CD4-positive, alpha-beta memory T cell (primary cell): ENCODE measurements around the gene SLC22A3. TPM values are rescaled to one million over a fixed set of nuclear protein-coding genes. Genes with fewer than 3 reads are reported as not detected.
A peak's percentile ranks its signal among the peaks of the same experiment; 100 is the strongest.

Source experiments
- CTCF ChIA-PET: fragments of 350-600 bp; sonication (Branson Sonifier 250); formaldehyde crosslinking; loops from one replicate; lab custom pipeline; 2021; ENCODE audit warnings: inconsistent platforms; ENCODE audit not compliant: partially characterized antibody; lab: Charles Lee
- POLR2A ChIA-PET: fragments of 350-600 bp; sonication (Branson Sonifier 250); formaldehyde crosslinking; loops from one replicate; lab custom pipeline; 2021; ENCODE audit not compliant: partially characterized antibody; lab: Charles Lee
- DNase-seq, 5 donors: peaks; one replicate each; pipeline versions ENCODE4 v3.0.0 to v3.0.0-alpha.2; 2020 to 2022; ENCODE audit warnings: mixed read lengths in 1 of 5
- H3K27ac ChIP-seq: one replicate; pipeline ENCODE4 v1.7.0; 2013; ENCODE audit warnings: low read depth, low read length
- H3K27me3 ChIP-seq: 2 replicates; pipeline ENCODE4 v1.7.0; 2013; ENCODE audit warnings: mild to moderate bottlenecking, low read length, moderate library complexity; ENCODE audit not compliant: insufficient read depth
- H3K36me3 ChIP-seq: 2 replicates; pipeline ENCODE4 v1.7.0; 2013; ENCODE audit warnings: mild to moderate bottlenecking, low read length, moderate library complexity; ENCODE audit not compliant: insufficient read depth
- H3K4me1 ChIP-seq: 2 replicates; pipeline ENCODE4 v1.7.0; 2013; ENCODE audit warnings: mild to moderate bottlenecking, low read length, moderate library complexity; ENCODE audit not compliant: insufficient read depth
- H3K4me3 ChIP-seq, 2 donors: one replicate each; pipeline ENCODE4 v1.7.0; 2013; ENCODE audit warnings: low read length in 2 of 2, mild to moderate bottlenecking in 1 of 2
- H3K9me3 ChIP-seq, 2 donors: one replicate each; pipeline ENCODE4 v1.7.0; 2013; ENCODE audit warnings: low read length in 2 of 2, control low read depth in 1 of 2; ENCODE audit not compliant: control insufficient read depth in 1 of 2
- H3K27ac Mint-ChIP-seq, 7 donors: one replicate each; pipeline ENCODE4 v1.8.0; 2020 to 2021; ENCODE audit warnings: mixed read lengths in 7 of 7, mild to moderate bottlenecking in 6 of 7, inconsistent platforms in 3 of 7, moderate library complexity in 3 of 7
- H3K27me3 Mint-ChIP-seq, 2 donors: one replicate each; pipeline ENCODE4 v1.8.0; 2020 to 2021; ENCODE audit warnings: mixed read lengths in 2 of 2
- H3K36me3 Mint-ChIP-seq, 2 donors: one replicate each; pipeline ENCODE4 v1.8.0; 2020 to 2021; ENCODE audit warnings: mixed read lengths in 2 of 2, inconsistent platforms in 1 of 2, mild to moderate bottlenecking in 1 of 2
- H3K4me1 Mint-ChIP-seq, 4 donors: one replicate each; pipeline ENCODE4 v1.8.0; 2020 to 2021; ENCODE audit warnings: mixed read lengths in 4 of 4, mild to moderate bottlenecking in 1 of 4
- H3K4me3 Mint-ChIP-seq, 8 donors: one replicate each; pipeline ENCODE4 v1.8.0; 2020 to 2021; ENCODE audit warnings: mixed read lengths in 8 of 8, mild to moderate bottlenecking in 7 of 8, moderate library complexity in 6 of 8, inconsistent platforms in 3 of 8
- H3K9me3 Mint-ChIP-seq, 8 donors: one replicate each; pipeline ENCODE4 v1.8.0; 2020 to 2021; ENCODE audit warnings: mixed read lengths in 8 of 8, mild to moderate bottlenecking in 5 of 8, inconsistent platforms in 3 of 8, moderate library complexity in 1 of 8
- intact Hi-C: fragments of 100-400 bp; cut with micrococcal nuclease; formaldehyde crosslinking; loops from one replicate; pipeline ENCODE4 v1.15.1; 2023
- polyA plus RNA-seq, 2 donors: library from polyadenylated mRNA; unstranded; fragments of 300-500 nt; fragmentation: Illumina TruSeq; gene quantifications; one replicate each; pipeline ENCODE4 v1.2.3, GENCODE V29; 2021
- total RNA-seq, 2 experiments: library from RNA; stranded (reverse); gene quantifications; one replicate each; pipeline ENCODE4 v1.2.3, GENCODE V29; 2021

The SLC22A3 gene
- total and polyA plus RNA-seq, 4 experiments from 2014 or later, result 0.20 to 0.38 TPM; not detected in 2

DNA sequence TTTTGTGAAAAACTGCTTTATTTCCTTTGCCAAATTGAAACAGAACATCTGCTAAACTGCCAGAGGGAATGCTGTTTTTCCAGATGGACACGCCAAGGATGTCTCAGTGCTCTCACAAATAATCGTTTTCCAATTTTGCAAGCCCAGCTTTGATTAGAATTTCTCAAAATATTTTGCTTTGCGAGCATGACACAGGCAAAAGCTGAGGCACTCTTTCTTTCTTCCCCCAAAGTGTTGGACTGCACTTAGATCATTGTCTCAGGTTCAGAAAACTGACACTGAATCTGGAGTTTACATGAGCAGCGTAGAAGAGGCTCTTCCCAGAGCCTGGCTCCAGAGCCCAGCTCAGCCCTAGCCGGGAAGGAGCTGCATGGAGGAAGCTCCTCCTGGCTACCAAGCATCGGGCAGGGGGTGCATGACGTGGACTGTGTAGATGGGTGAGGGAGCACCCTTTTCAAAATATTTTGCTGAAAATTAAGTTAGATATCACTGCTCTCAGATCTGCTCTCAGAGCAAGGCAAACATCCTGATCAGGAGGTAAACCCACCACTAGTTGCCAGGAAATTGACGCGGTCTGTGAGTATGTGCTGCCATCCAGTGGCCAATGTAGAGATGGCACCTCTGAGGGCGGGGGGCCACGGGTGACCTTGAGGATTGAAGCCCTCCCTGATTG lies 107.5 kb downstream of the SLC22A3 start:
- H3K4me1 ChIP-seq, result peaks cover 50% of the 10 kb centered on the region
- H3K4me1 Mint-ChIP-seq, result peaks cover 29 to 36% (median 32%) of the 10 kb centered on the region in 4 donors
- no peak overlapping the region for H3K27ac ChIP-seq
- H3K9me3 ChIP-seq, result no peaks in the 10 kb centered on the region
- peak; percentile 58 to 72 (median 68) for DNase-seq
- no peak overlapping the region for H3K27ac Mint-ChIP-seq
- ChIA-PET CTCF (interaction anchor here (0.6 to 4.8 kb wide), 36 partner anchors 8 to 1282 kb away, joined by 3 to 90 read pairs (median 4); partner anchors contain the start of genes SOD2 and WTAP), POLR2A (interaction anchor here (1.0 to 1.4 kb wide), 2 partner anchors 8 to 317 kb away, joined by 4 to 6 read pairs; no protein-coding TSS in a partner anchor)
- H3K27me3 Mint-ChIP-seq, result no peaks in the 10 kb centered on the region
- H3K27me3 ChIP-seq, result no peaks in the 10 kb centered on the region
- H3K9me3 Mint-ChIP-seq, result peaks cover 0 to 4% (median 0%) of the 10 kb centered on the region in 8 donors
- H3K4me3 Mint-ChIP-seq, result no peak overlapping the region
- H3K36me3 ChIP-seq, result no peaks in the 10 kb centered on the region
- H3K36me3 Mint-ChIP-seq, result peaks cover 3 to 7% of the 10 kb centered on the region in 2 donors
- no peak overlapping the region for H3K4me3 ChIP-seq
- intact Hi-C loops, result loop anchor here (1.0 to 10.0 kb wide), 5 partner anchors 80 to 1281 kb away; no protein-coding TSS in a partner anchor

- no peak overlapping the region for H3K4me3 Mint-ChIP-seq
- DNase-seq, result no peak
- no peaks in the 10 kb centered on the region for H3K9me3 Mint-ChIP-seq
- intact Hi-C loops, result loop anchor here (1.0 to 10.0 kb wide), 5 partner anchors 79 to 1281 kb away; no protein-coding TSS in a partner anchor
- ChIA-PET CTCF (interaction anchor here (0.5 to 4.8 kb wide), 24 partner anchors 8 to 802 kb away, joined by 3 to 90 read pairs (median 4); partner anchors contain the start of genes SOD2 and WTAP), POLR2A (interaction anchor here (1.0 to 1.4 kb wide), 2 partner anchors 8 to 318 kb away, joined by 4 to 6 read pairs; no protein-coding TSS in a partner anchor)
- H3K4me3 ChIP-seq, result no peak overlapping the region
- H3K36me3 ChIP-seq, result no peaks in the 10 kb centered on the region
- H3K4me1 Mint-ChIP-seq, result peaks cover 33 to 41% (median 37%) of the 10 kb centered on the region in 4 donors
- H3K27ac Mint-ChIP-seq, result no peak overlapping the region
- no peak overlapping the region for H3K27ac ChIP-seq
- H3K36me3 Mint-ChIP-seq, result peaks cover 3% of the 10 kb centered on the region in 2 donors
- no peaks in the 10 kb centered on the region for H3K27me3 ChIP-seq
- no peaks in the 10 kb centered on the region for H3K27me3 Mint-ChIP-seq
- H3K4me1 ChIP-seq, result peaks cover 55% of the 10 kb centered on the region
- H3K9me3 ChIP-seq, result no peaks in the 10 kb centered on the region
Measured at GRCh38 chr6:160456214-160456546, 108.0 kb downstream of the SLC22A3 start.

- Mint-ChIP-seq H3K4me1 (peaks cover 45 to 55% (median 50%) of the 10 kb centered on the region in 4 donors), H3K27me3 (no peaks in the 10 kb centered on the region), H3K9me3 (no peaks in the 10 kb centered on the region), H3K36me3 (peaks cover 0 to 2% of the 10 kb centered on the region in 2 donors), H3K4me3 (peak overlapping the region in 1 of 8 donors; percentile 49), H3K27ac (no peak overlapping the region)
- intact Hi-C loops, result loop anchor here (5.0 to 10.0 kb wide), 2 partner anchors 371 to 1283 kb away; no protein-coding TSS in a partner anchor
- no peaks in the 10 kb centered on the region for H3K27me3 ChIP-seq
- DNase-seq, result no peak
- H3K27ac ChIP-seq, result no peak overlapping the region
- POLR2A ChIA-PET, result no interaction called here
- peaks cover 69% of the 10 kb centered on the region for H3K4me1 ChIP-seq
- no peaks in the 10 kb centered on the region for H3K9me3 ChIP-seq
- no peak overlapping the region for H3K4me3 ChIP-seq
- CTCF ChIA-PET, result interaction anchor here (1.0 to 4.8 kb wide), 3 partner anchors 62 to 594 kb away, joined by 3 to 90 read pairs (median 3); no protein-coding TSS in a partner anchor
- H3K36me3 ChIP-seq, result no peaks in the 10 kb centered on the region
Measured at GRCh38 chr6:160457823-160458222, 109.6 kb downstream of the SLC22A3 start.

DNA sequence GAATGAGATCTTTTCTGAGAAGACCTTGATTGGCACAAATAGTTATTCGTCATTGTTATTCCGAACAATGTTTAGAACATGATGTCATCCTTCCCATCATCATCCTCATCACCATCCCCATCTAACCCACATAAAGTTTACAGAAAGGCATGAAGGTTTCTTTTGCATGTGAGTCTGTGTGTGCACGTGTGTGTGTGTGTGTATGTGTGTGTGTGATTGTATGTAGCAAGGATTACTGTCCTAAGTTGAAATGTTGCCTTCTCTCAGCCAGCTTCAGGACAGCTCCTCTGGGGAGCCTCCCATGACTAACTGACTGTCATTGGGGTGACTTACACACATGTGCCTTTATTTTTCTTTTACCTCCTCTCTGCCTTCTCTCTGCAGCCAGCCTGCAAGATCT lies 113.5 kb downstream of the SLC22A3 start:
- DNase-seq, result peak in 4 of 5 donors; percentile 4 to 47 (median 12)
- Histone ChIP-seq H3K27ac (no peak overlapping the region), H3K27me3 (no peaks in the 10 kb centered on the region), H3K36me3 (no peaks in the 10 kb centered on the region), H3K9me3 (no peaks in the 10 kb centered on the region), H3K4me1 (peaks cover 84% of the 10 kb centered on the region), H3K4me3 (peak overlapping the region in 1 of 2 donors; percentile 45)
- no peaks in the 10 kb centered on the region for H3K27me3 Mint-ChIP-seq
- intact Hi-C loops, result loop anchor here (1.0 to 10.0 kb wide), 3 partner anchors 59 to 667 kb away; partner anchors contain the start of gene MRPL18
- ChIA-PET POLR2A (interaction anchor here (1.8 kb wide), 1 partner anchor 735 kb away, joined by 6 read pairs; the partner anchor contains the start of gene WTAP), CTCF (no interaction called here)
- no peaks in the 10 kb centered on the region for H3K9me3 Mint-ChIP-seq
- H3K4me3 Mint-ChIP-seq, result peak overlapping the region in 7 of 8 donors; percentile 60 to 86 (median 75)
- peaks cover 62 to 86% (median 74%) of the 10 kb centered on the region in 4 donors for H3K4me1 Mint-ChIP-seq
- H3K27ac Mint-ChIP-seq, result peak overlapping the region in 6 of 7 donors; percentile 11 to 85 (median 37)
- H3K36me3 Mint-ChIP-seq, result peaks cover 6 to 7% of the 10 kb centered on the region in 2 donors

GRCh38 chr6:160462116-160462515 lies 113.9 kb downstream of the SLC22A3 start:
- H3K4me3 ChIP-seq, result peak overlapping the region in 1 of 2 donors; percentile 45
- POLR2A ChIA-PET, result interaction anchor here (0.5 to 2.2 kb wide), 6 partner anchors 15 to 736 kb away, joined by 3 to 11 read pairs (median 4); partner anchors contain the start of gene WTAP

DNA sequence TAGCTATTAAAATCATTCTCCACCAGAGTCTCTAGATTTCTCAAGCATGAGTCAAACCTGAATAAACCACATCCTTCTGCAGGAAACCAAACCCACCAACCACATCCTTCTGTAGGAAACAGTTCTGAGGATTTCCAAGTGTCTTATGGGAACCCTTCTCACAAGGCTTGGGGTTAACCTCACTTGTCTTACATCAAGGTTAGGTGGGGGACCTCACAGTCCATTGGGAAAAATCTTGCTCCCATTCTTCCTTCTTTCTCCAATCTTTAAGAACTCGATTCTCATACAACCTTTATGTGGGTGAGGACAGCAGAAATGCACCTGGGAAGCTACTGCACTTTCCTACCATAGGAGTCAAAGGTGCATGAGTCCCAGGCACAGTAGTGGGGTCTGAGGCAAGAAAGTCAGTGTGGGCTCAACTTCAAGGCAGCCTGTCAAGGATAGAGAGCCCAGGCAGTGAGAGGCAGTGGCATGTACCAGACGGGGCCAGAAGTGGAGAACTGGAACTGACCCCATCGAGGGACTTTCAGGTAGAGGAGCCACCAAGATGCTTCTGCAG lies 114.5 kb downstream of the SLC22A3 start:
- peak; percentile 82 to 90 (median 86) for DNase-seq
- Mint-ChIP-seq H3K9me3 (no peaks in the 10 kb centered on the region), H3K4me3 (peak overlapping the region; percentile 51 to 86 (median 73)), H3K4me1 (peaks cover 60 to 80% (median 71%) of the 10 kb centered on the region in 4 donors), H3K27ac (peak overlapping the region; percentile 25 to 90 (median 85)), H3K36me3 (peaks cover 9 to 11% of the 10 kb centered on the region in 2 donors), H3K27me3 (no peaks in the 10 kb centered on the region)
- no peaks in the 10 kb centered on the region for H3K36me3 ChIP-seq
- ChIA-PET CTCF (interaction anchor here (1.0 to 1.7 kb wide), 5 partner anchors 14 to 324 kb away, joined by 3 to 6 read pairs (median 5); no protein-coding TSS in a partner anchor), POLR2A (interaction anchor here (0.5 to 2.2 kb wide), 6 partner anchors 14 to 736 kb away, joined by 3 to 11 read pairs (median 4); partner anchors contain the start of gene WTAP)
- no peaks in the 10 kb centered on the region for H3K9me3 ChIP-seq
- intact Hi-C loops, result loop anchor here (1.0 to 10.0 kb wide), 3 partner anchors 58 to 668 kb away; partner anchors contain the start of gene MRPL18
- peak overlapping the region; percentile 23 to 39 for H3K4me3 ChIP-seq
- peaks cover 76% of the 10 kb centered on the region for H3K4me1 ChIP-seq
- H3K27me3 ChIP-seq, result no peaks in the 10 kb centered on the region
- no peak overlapping the region for H3K27ac ChIP-seq

More at GRCh38 chr6:160462116-160462515, 113.9 kb downstream of the SLC22A3 start:
- CTCF ChIA-PET, result interaction anchor here (1.0 to 1.6 kb wide), 4 partner anchors 58 to 324 kb away, joined by 3 to 6 read pairs (median 5); no protein-coding TSS in a partner anchor
- Histone ChIP-seq H3K27ac (no peak overlapping the region), H3K27me3 (no peaks in the 10 kb centered on the region), H3K9me3 (no peaks in the 10 kb centered on the region), H3K36me3 (no peaks in the 10 kb centered on the region), H3K4me1 (peaks cover 81% of the 10 kb centered on the region)
- no peak for DNase-seq
- peak overlapping the region in 3 of 7 donors; percentile 11 to 85 (median 77) for H3K27ac Mint-ChIP-seq
- no peaks in the 10 kb centered on the region for H3K27me3 Mint-ChIP-seq
- H3K4me3 Mint-ChIP-seq, result peak overlapping the region in 7 of 8 donors; percentile 65 to 86 (median 75)
- intact Hi-C loops, result loop anchor here (1.0 to 10.0 kb wide), 3 partner anchors 58 to 667 kb away; partner anchors contain the start of gene MRPL18
- peaks cover 9 to 11% of the 10 kb centered on the region in 2 donors for H3K36me3 Mint-ChIP-seq
- no peaks in the 10 kb centered on the region for H3K9me3 Mint-ChIP-seq
- H3K4me1 Mint-ChIP-seq, result peaks cover 62 to 85% (median 74%) of the 10 kb centered on the region in 4 donors
